H9 (cell line): ENCODE results near the gene STK31. TPM values are rescaled to one million over a fixed set of nuclear protein-coding genes. Genes with fewer than 3 reads are reported as not detected.

Source experiments
- DNase-seq: peaks from one replicate; pipeline ENCODE4 v3.0.0-alpha.2; 2017
- H2AFZ ChIP-seq: one replicate; pipeline ENCODE4 v1.6.1; 2013; ENCODE audit warnings: mild to moderate bottlenecking, low read length, control low read depth, moderate library complexity
- H2AK5ac ChIP-seq: 2 replicates; pipeline ENCODE4 v1.6.1; 2013; ENCODE audit warnings: low read length, control low read depth, mixed read lengths; ENCODE audit not compliant: insufficient read length
- H2BK120ac ChIP-seq: one replicate; pipeline ENCODE4 v1.6.1; 2013; ENCODE audit warnings: low read depth, mild to moderate bottlenecking, low read length, control low read depth, inconsistent platforms; ENCODE audit not compliant: poor library complexity, severe bottlenecking
- H2BK12ac ChIP-seq: 2 replicates; pipeline ENCODE4 v1.6.1; 2013; ENCODE audit warnings: low read length, control low read depth, mixed read lengths, low read depth; ENCODE audit not compliant: insufficient read length
- H2BK15ac ChIP-seq: 2 replicates; pipeline ENCODE4 v1.6.1; 2013; ENCODE audit warnings: low read depth, low read length, control low read depth
- H2BK20ac ChIP-seq: one replicate; pipeline ENCODE4 v1.6.1; 2013; ENCODE audit warnings: low read depth, mild to moderate bottlenecking, low read length, control low read depth, inconsistent platforms; ENCODE audit not compliant: poor library complexity, severe bottlenecking
- H2BK5ac ChIP-seq: 2 replicates; pipeline ENCODE4 v1.6.1; 2013; ENCODE audit warnings: low read length, control low read depth, mixed read lengths; ENCODE audit not compliant: insufficient read length
- H3K14ac ChIP-seq: 2 replicates; pipeline ENCODE4 v1.6.1; 2013; ENCODE audit warnings: low read length, control low read depth; ENCODE audit not compliant: insufficient read depth
- H3K18ac ChIP-seq: 2 replicates; pipeline ENCODE4 v1.6.1; 2013; ENCODE audit warnings: low read depth, mild to moderate bottlenecking, mixed read lengths, low read length, control low read depth; ENCODE audit not compliant: insufficient read length
- H3K23ac ChIP-seq: 2 replicates; pipeline ENCODE4 v1.6.1; 2013; ENCODE audit warnings: low read length, control low read depth, mixed read lengths, low read depth; ENCODE audit not compliant: insufficient read length
- H3K23me2 ChIP-seq: 2 replicates; pipeline ENCODE4 v1.6.1; 2013; ENCODE audit warnings: low read depth, mild to moderate bottlenecking, mixed read lengths, low read length, control low read depth; ENCODE audit not compliant: insufficient read length, poor library complexity, severe bottlenecking
- H3K27ac ChIP-seq: 2 replicates; pipeline ENCODE4 v1.5.1; 2013; ENCODE audit warnings: low read length, control low read depth, mixed read lengths, low read depth; ENCODE audit not compliant: insufficient read length
- H3K27me3 ChIP-seq: 2 replicates; pipeline ENCODE4 v1.6.1; 2013; ENCODE audit warnings: low read length, control low read depth, inconsistent platforms; ENCODE audit not compliant: insufficient read depth
- H3K4ac ChIP-seq: 2 replicates; pipeline ENCODE4 v1.6.1; 2013; ENCODE audit warnings: low read depth, mild to moderate bottlenecking, control low read depth, inconsistent platforms, low read length, moderate library complexity
- H3K4me1 ChIP-seq: 2 replicates; pipeline ENCODE4 v1.6.1; 2013; ENCODE audit warnings: low read length, control low read depth, inconsistent platforms; ENCODE audit not compliant: insufficient read depth
- H3K4me2 ChIP-seq: 2 replicates; pipeline ENCODE4 v1.6.1; 2013; ENCODE audit warnings: low read length, control low read depth, mixed read lengths; ENCODE audit not compliant: insufficient read length, insufficient read depth
- H3K56ac ChIP-seq: 2 replicates; pipeline ENCODE4 v1.6.1; 2013; ENCODE audit warnings: low read depth, mild to moderate bottlenecking, mixed read lengths, low read length, control low read depth; ENCODE audit not compliant: insufficient read length
- H3K79me1 ChIP-seq: 2 replicates; pipeline ENCODE4 v1.6.1; 2013; ENCODE audit warnings: low read depth, mild to moderate bottlenecking, moderate library complexity, low read length, control low read depth, inconsistent platforms; ENCODE audit not compliant: insufficient read depth, poor library complexity, severe bottlenecking
- H3K79me2 ChIP-seq: 2 replicates; pipeline ENCODE4 v1.6.1; 2013; ENCODE audit warnings: low read length, control low read depth, inconsistent platforms; ENCODE audit not compliant: insufficient read depth
- H3K9ac ChIP-seq: 2 replicates; pipeline ENCODE4 v1.6.1; 2013; ENCODE audit warnings: low read length, control low read depth, mixed read lengths; ENCODE audit not compliant: insufficient read length; ENCODE audit errors: extremely low read depth
- H3K9me3 ChIP-seq: one replicate; pipeline ENCODE4 v1.6.1; 2013; ENCODE audit warnings: low read depth, low read length, inconsistent platforms; ENCODE audit not compliant: control insufficient read depth
- H3T11ph ChIP-seq: one replicate; pipeline ENCODE4 v1.6.1; 2013; ENCODE audit warnings: mild to moderate bottlenecking, low read length, control low read depth, inconsistent platforms
- H4K20me1 ChIP-seq: one replicate; pipeline ENCODE4 v1.6.1; 2013; ENCODE audit not compliant: control insufficient read depth, insufficient read length, insufficient read depth
- H4K5ac ChIP-seq: 2 replicates; pipeline ENCODE4 v1.6.1; 2013; ENCODE audit warnings: low read depth, mild to moderate bottlenecking, mixed read lengths, low read length, control low read depth; ENCODE audit not compliant: insufficient read length
- H4K8ac ChIP-seq: replicated peaks from 2 replicates; pipeline ENCODE4 v1.6.1; 2013; ENCODE audit warnings: low read length, control low read depth, mixed read lengths, low read depth; ENCODE audit not compliant: insufficient read length
- H4K91ac ChIP-seq: 2 replicates; pipeline ENCODE4 v1.6.1; 2013; ENCODE audit warnings: low read depth, mild to moderate bottlenecking, moderate library complexity, mixed read lengths, low read length, control low read depth; ENCODE audit not compliant: insufficient read length
- H3K27ac Mint-ChIP-seq, 3 experiments: 2 replicates in 2 of 3; 3 replicates in 1 of 3; pipeline ENCODE4 v1.8.0; 2020 to 2021; ENCODE audit warnings: mixed read lengths in 3 of 3, mild to moderate bottlenecking in 1 of 3, moderate library complexity in 1 of 3
- H3K27me3 Mint-ChIP-seq: 2 replicates; pipeline ENCODE4 v1.8.0; 2021; ENCODE audit warnings: low read depth, mild to moderate bottlenecking, moderate library complexity, mixed read lengths
- H3K36me3 Mint-ChIP-seq, 3 experiments: 2 replicates in 2 of 3; 3 replicates in 1 of 3; pipeline ENCODE4 v1.8.0; 2020 to 2021; ENCODE audit warnings: low read depth in 3 of 3, mixed read lengths in 3 of 3; ENCODE audit not compliant: insufficient read depth in 1 of 3
- H3K4me1 Mint-ChIP-seq, 2 experiments: 2 replicates each; pipeline ENCODE4 v1.8.0; 2020; ENCODE audit warnings: mixed read lengths in 2 of 2
- H3K4me3 Mint-ChIP-seq, 2 experiments: 2 replicates in 1 of 2; 3 replicates in 1 of 2; pipeline ENCODE4 v1.8.0; 2020 to 2021; ENCODE audit warnings: mild to moderate bottlenecking in 2 of 2, mixed read lengths in 2 of 2, moderate library complexity in 1 of 2
- H3K9me3 Mint-ChIP-seq, 2 experiments: 2 replicates in 1 of 2; 3 replicates in 1 of 2; pipeline ENCODE4 v1.8.0; 2020; ENCODE audit warnings: mild to moderate bottlenecking in 2 of 2, mixed read lengths in 2 of 2, moderate library complexity in 1 of 2
- CTCF ChIP-seq: fragments of 200-600 bp; sonication (generic); conservative IDR thresholded peaks from 3 replicates; pipeline ENCODE4 v1.8.0; 2021; ENCODE audit warnings: antibody characterized with exemption, mild to moderate bottlenecking
- WGBS: extraction: QIAGEN DNeasy Blood & Tissue Kit; methylation state at CpG from one replicate; pipeline ENCODE4 v1.1.7; 2013; ENCODE audit warnings: missing lambda C conversion rate, low lambda C conversion rate, mixed read lengths; ENCODE audit not compliant: insufficient read length; ENCODE audit errors: extremely low coverage; 5-methylcytosine and 5-hydroxymethylcytosine counted together
- total RNA-seq: library from RNA; stranded (reverse); gene quantifications from 2 replicates; pipeline ENCODE4 v1.2.1, GENCODE V29; 2021

STK31 gene
- total RNA-seq, 1 experiment from 2014 or later, result 0.24 TPM

GRCh38 chr7:23864973-23865372 lies 155.0 kb downstream of the STK31 start:
- Histone ChIP-seq H2BK15ac (no peak overlapping the region), H3K79me2 (no peaks in the 10 kb centered on the region), H3K27me3 (no peaks in the 10 kb centered on the region), H3K4me2 (no peak overlapping the region), H2BK12ac (no peak overlapping the region), H4K91ac (no peak overlapping the region), H3K4me1 (no peaks in the 10 kb centered on the region), H2AFZ (no peak overlapping the region), H3K23ac (no peak overlapping the region), H3K79me1 (no peaks in the 10 kb centered on the region), H3T11ph (no peak overlapping the region), H3K27ac (no peak overlapping the region), H4K5ac (no peak overlapping the region), H3K18ac (no peak overlapping the region), H3K14ac (no peak overlapping the region), H3K9me3 (no peaks in the 10 kb centered on the region), H3K56ac (no peak overlapping the region), H2BK5ac (no peak overlapping the region), H3K23me2 (no peaks in the 10 kb centered on the region), H2BK20ac (no peak overlapping the region), H4K8ac (no peak overlapping the region), H2AK5ac (no peak overlapping the region), H2BK120ac (no peak overlapping the region), H3K9ac (no peak overlapping the region), H3K4ac (no peak overlapping the region), H4K20me1 (no peaks in the 10 kb centered on the region)
- H3K4me1 Mint-ChIP-seq, result peaks cover 4 to 5% of the 10 kb centered on the region in 2 experiments
- H3K27ac Mint-ChIP-seq, result no peak overlapping the region
- H3K9me3 Mint-ChIP-seq, result peaks cover 0 to 3% of the 10 kb centered on the region in 2 experiments; a peak in 4 of 5 replicates
- WGBS, result no CpG with 5 or more reads among the region's 3 CpGs
- DNase-seq, result no peak
- no peaks in the 10 kb centered on the region; a peak in 1 of 7 replicates for H3K36me3 Mint-ChIP-seq
- H3K27me3 Mint-ChIP-seq, result peaks cover 2% of the 10 kb centered on the region; the same call in 1 of the 2 replicates
- TF ChIP-seq CTCF, result no peak
- H3K4me3 Mint-ChIP-seq, result no peak overlapping the region
